HepG2 (cell line): ENCODE measurements around the gene TNKS1BP1. TPM values are rescaled to one million over a fixed set of nuclear protein-coding genes. Genes with fewer than 3 reads are reported as not detected.

Source experiments
- ATAC-seq: fragments of 200-7000 bp; cut with Tn5 transposase; 3 replicates; pipeline ENCODE4 v1.9.1; 2020; ENCODE audit warnings: mild to moderate bottlenecking, moderate library complexity
- BruUV-seq: library from RNA; stranded (reverse); fragments of 400-500 nt; replicated peaks from 2 replicates; lab custom pipeline; 2021; lab: Mats Ljungman, UMichigan
- CTCF ChIA-PET: fragments of 300-600 bp; formaldehyde crosslinking; extraction: SDS; loops from one replicate; lab custom pipeline; 2021; ENCODE audit warnings: low total read pairs, inconsistent platforms, low intra/inter-chr PET ratio; lab: Yijun Ruan, JAX
- POLR2A ChIA-PET: fragments of 350-600 bp; sonication (Branson Sonifier 250); formaldehyde crosslinking; loops from one replicate; lab custom pipeline; 2020; ENCODE audit warnings: antibody characterized with exemption, inconsistent platforms; lab: Yijun Ruan, JAX
- DNase-seq: peaks from one replicate; pipeline ENCODE4 v3.0.0-alpha.2; 2015; ENCODE audit warnings: low spot score
- FAIRE-seq: peaks from 3 replicates; lab custom pipeline; 2011; peaks lifted over from hg19 to GRCh38; lab: Jason Lieb, UNC
- H2AFZ ChIP-seq: one replicate; pipeline ENCODE4 v1.6.1; 2011; ENCODE audit warnings: low read length, inconsistent platforms
- H3K27ac ChIP-seq: fragments of 300-600 bp; 3 replicates; pipeline ENCODE4 v1.8.0; 2011; ENCODE audit warnings: mixed run types, mild to moderate bottlenecking, mixed read lengths, low read length, inconsistent platforms; ENCODE audit not compliant: insufficient read depth; ENCODE audit errors: extremely low read length
- H3K27me3 ChIP-seq, 2 experiments: fragments of 200-600 bp in 1 of 2; 2 replicates in 1 of 2; 3 replicates in 1 of 2; pipeline versions ENCODE4 v1.6.0 to v1.8.0; 2011; ENCODE audit warnings: low read length in 2 of 2, mild to moderate bottlenecking in 2 of 2, moderate library complexity in 2 of 2, inconsistent platforms in 1 of 2; ENCODE audit not compliant: insufficient read depth in 2 of 2, control insufficient read depth in 1 of 2
- H3K36me3 ChIP-seq, 2 experiments: fragments of 200-600 bp in 1 of 2; replicated peaks in 1 of 2; 2 replicates in 1 of 2; 3 replicates in 1 of 2; pipeline versions ENCODE4 v1.5.1 to v1.8.0; 2011; ENCODE audit warnings: low read length in 2 of 2, inconsistent platforms in 1 of 2; ENCODE audit not compliant: insufficient read depth in 2 of 2, control insufficient read depth in 1 of 2
- H3K4me1 ChIP-seq: 2 replicates; pipeline ENCODE4 v1.5.1; 2012; ENCODE audit warnings: low read length, inconsistent platforms; ENCODE audit not compliant: insufficient read depth
- H3K4me2 ChIP-seq: 2 replicates; pipeline ENCODE4 v1.6.0; 2011; ENCODE audit warnings: low read depth, low read length, inconsistent platforms
- H3K4me3 ChIP-seq, 3 experiments: fragments of 200-600 bp in 1 of 3; sonication (generic), shearing (Covaris generic) in 1 of 3; replicated peaks in 1 of 3; 2 replicates each; pipeline ENCODE4 v1.5.1; 2011 to 2016; ENCODE audit warnings: low read length in 3 of 3, inconsistent platforms in 2 of 3, low read depth in 2 of 3, mild to moderate bottlenecking in 2 of 3, control low read depth in 1 of 3, mixed read lengths in 1 of 3; ENCODE audit not compliant: insufficient read depth in 1 of 3
- H3K79me2 ChIP-seq: one replicate; pipeline ENCODE4 v1.6.1; 2011; ENCODE audit warnings: low read length, inconsistent platforms; ENCODE audit not compliant: insufficient read depth
- H3K9ac ChIP-seq: 2 replicates; pipeline ENCODE4 v1.6.0; 2011; ENCODE audit warnings: mild to moderate bottlenecking, low read depth, low read length, inconsistent platforms; ENCODE audit not compliant: insufficient read depth
- H3K9me3 ChIP-seq: 2 replicates; pipeline ENCODE4 v1.5.1; 2012; ENCODE audit warnings: mild to moderate bottlenecking, low read length
- H4K20me1 ChIP-seq: 2 replicates; pipeline ENCODE4 v1.6.0; 2011; ENCODE audit warnings: inconsistent platforms, mild to moderate bottlenecking, low read length, moderate library complexity; ENCODE audit not compliant: insufficient read depth
- GATAD1 ChIP-seq: IDR thresholded peaks from 2 replicates; pipeline ENCODE4 v1.6.1; 2016; ENCODE audit warnings: missing genetic modification reagents, missing compliant biosample characterization
- PCBP2 ChIP-seq: fragments of 200-400 bp; formaldehyde crosslinking; optimal IDR thresholded peaks from 2 replicates; pipeline ENCODE3; 2018; ENCODE audit warnings: low read length, low read depth; ENCODE audit not compliant: poor library complexity, severe bottlenecking
- PTBP1 ChIP-seq: fragments of 200-400 bp; formaldehyde crosslinking; IDR thresholded peaks from 2 replicates; pipeline ENCODE4 v1.6.1; 2018; ENCODE audit warnings: low read length, low read depth; ENCODE audit not compliant: poor library complexity, severe bottlenecking
- ZNF547 ChIP-seq: sonication (generic); formaldehyde crosslinking; IDR thresholded peaks from 2 replicates; pipeline ENCODE4 v1.5.1; 2020; ENCODE audit warnings: mild to moderate bottlenecking, missing genetic modification reagents
- ZNF549 ChIP-seq: sonication (generic); formaldehyde crosslinking; IDR thresholded peaks from 2 replicates; pipeline ENCODE4 v1.5.0; 2020; ENCODE audit warnings: missing genetic modification reagents
- ZNF776 ChIP-seq: sonication (generic); formaldehyde crosslinking; IDR thresholded peaks from 2 replicates; pipeline ENCODE4 v1.4.0; 2020; ENCODE audit warnings: mild to moderate bottlenecking, missing genetic modification reagents
- ZNF780A ChIP-seq: sonication (generic); formaldehyde crosslinking; IDR thresholded peaks from 2 replicates; pipeline ENCODE4 v1.8.0; 2022; ENCODE audit warnings: mild to moderate bottlenecking, missing genetic modification reagents, moderate library complexity
- ZNF816 ChIP-seq: sonication (generic); formaldehyde crosslinking; IDR thresholded peaks from 2 replicates; pipeline ENCODE4 v1.8.0; 2022; ENCODE audit warnings: missing genetic modification reagents, mild to moderate bottlenecking, borderline replicate concordance
- WGBS: methylation state at CpG from one replicate; pipeline ENCODE4 v1.1.6; 2017; ENCODE audit warnings: low lambda C conversion rate; 5-methylcytosine and 5-hydroxymethylcytosine counted together
- in situ Hi-C: cut with HindIII; loops from 2 replicates; pipeline ENCODE4 v1.10.0; 2017; ENCODE audit warnings: low pct_unique_long_range_greater_than_20kb; ENCODE audit not compliant: extremely low pct_ligation_motif_present
- intact Hi-C: fragments of 100-400 bp; cut with micrococcal nuclease; formaldehyde crosslinking; loops from one replicate; pipeline ENCODE4 v1.10.0; 2022; ENCODE audit not compliant: unreplicated experiment
- polyA plus RNA-seq, 8 experiments: library from polyadenylated mRNA; depleted of rRNA in 3 of 8; stranded (reverse) in 7 of 8; unstranded in 1 of 8; fragments of >200 nt; fragmentation: Illumina TruSeq in 4 of 8; extraction: Trizol in 4 of 8; gene quantifications; 2 replicates each; pipeline versions ENCODE4 v1.2.1 to v1.2.3, GENCODE V29; 2011 to 2016; ENCODE audit warnings: low read depth in 4 of 8, missing spikeins in 1 of 8, mixed read lengths in 1 of 8; ENCODE audit not compliant: insufficient read depth in 1 of 8
- total RNA-seq, 5 experiments: library from RNA; depleted of rRNA; stranded (reverse); fragments of >200 nt; fragmentation: Illumina TruSeq; extraction: Trizol; gene quantifications; 2 replicates each; pipeline ENCODE4 v1.2.3, GENCODE V29; 2016; ENCODE audit warnings: low read depth in 1 of 5

TNKS1BP1 gene
- total and polyA plus RNA-seq, 2 of the 13 experiments (the other 11 are each of a cell fraction or from before 2014, with no cell fraction given), result 13.7 to 15.0 TPM

DNA sequence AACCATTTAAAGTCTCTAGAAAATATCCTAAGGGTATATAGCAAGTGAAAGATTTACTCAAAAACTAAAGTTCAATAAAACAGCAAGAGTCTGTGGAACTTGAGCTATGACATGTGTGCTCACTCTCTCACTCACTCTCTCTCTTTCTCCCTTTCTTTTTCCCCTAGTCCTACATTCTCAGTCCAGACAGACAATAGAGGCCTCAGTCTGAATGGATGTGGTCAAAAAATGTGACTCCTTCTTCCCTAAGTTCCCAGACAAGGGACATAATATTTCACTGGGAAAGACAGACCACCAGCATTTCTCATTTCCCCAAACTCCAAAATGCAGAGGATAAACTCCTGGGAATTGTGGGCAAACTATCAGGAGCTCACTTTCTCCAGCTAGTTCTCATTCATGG lies 70.1 kb downstream of the TNKS1BP1 start:
- Histone ChIP-seq H4K20me1 (no peaks in the 10 kb centered on the region), H3K79me2 (no peaks in the 10 kb centered on the region), H3K4me1 (no peaks in the 10 kb centered on the region), H3K4me3 (no peak overlapping the region)
- POLR2A ChIA-PET, result no interaction called here
- no peak for TF ChIP-seq ZNF549 (CRISPR knock-in tag)
- TF ChIP-seq ZNF776 (CRISPR knock-in tag), result no peak
- TF ChIP-seq, all 625 proteins: peak for 0
- FAIRE-seq (no peak), DNase-seq (no peak), ATAC-seq (no peak)
- intact Hi-C loops, result no loop called here
- Histone ChIP-seq H3K27me3 (no peaks in the 10 kb centered on the region), H3K9ac (no peak overlapping the region), H3K36me3 (no peaks in the 10 kb centered on the region), H3K4me2 (no peak overlapping the region), H2AFZ (no peak overlapping the region), H3K27ac (no peak overlapping the region), H3K9me3 (no peaks in the 10 kb centered on the region)
- CTCF ChIA-PET, result no interaction called here
- in situ Hi-C loops, result loop anchor here (5.0 kb wide), 2 partner anchors 137 to 412 kb away; no protein-coding TSS in a partner anchor
- BruUV-seq, result no TSS peak

DNA sequence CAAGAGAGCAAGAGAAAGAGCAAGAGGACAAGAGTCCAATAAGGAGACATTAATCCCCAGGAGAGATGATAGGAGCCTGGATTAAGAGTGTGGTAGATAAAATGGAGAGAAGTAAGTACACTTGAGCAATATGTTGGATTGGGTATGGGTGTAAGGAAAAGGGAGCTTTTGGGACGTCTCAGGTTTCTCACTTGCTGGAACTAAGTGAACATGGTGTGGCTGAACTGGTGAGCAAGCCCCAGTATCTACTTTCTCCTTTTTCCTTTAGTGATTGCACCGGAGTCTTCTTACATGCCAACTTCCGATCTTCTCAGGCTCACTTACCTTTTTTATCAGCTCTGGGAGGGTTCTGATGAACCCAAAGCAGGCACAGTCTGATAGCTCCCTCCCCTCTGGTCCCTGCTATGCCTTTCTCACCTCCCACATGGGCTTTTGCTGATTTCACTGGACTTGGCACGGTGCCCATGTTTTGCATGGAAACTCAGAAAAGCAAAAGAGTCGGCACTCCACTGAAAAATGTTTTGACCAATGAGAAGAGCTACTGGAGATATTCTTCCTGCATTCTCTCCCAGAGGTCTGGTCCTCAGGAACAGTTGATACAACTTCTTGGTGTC lies 73.2 kb downstream of the TNKS1BP1 start:
- H3K4me1 ChIP-seq, result no peaks in the 10 kb centered on the region
- no peak overlapping the region for H2AFZ ChIP-seq
- no peaks in the 10 kb centered on the region for H3K27me3 ChIP-seq
- no peak overlapping the region for H3K27ac ChIP-seq
- DNase-seq, result no peak
- TF ChIP-seq GATAD1 (CRISPR knock-in tag) (no peak), PTBP1 (no peak), ZNF780A (CRISPR knock-in tag) (no peak), ZNF547 (CRISPR knock-in tag) (no peak), ZNF816 (CRISPR knock-in tag) (no peak), PCBP2 (no peak)
- no peaks in the 10 kb centered on the region for H3K79me2 ChIP-seq
- ChIA-PET CTCF (interaction anchor here (1.2 to 3.4 kb wide), 2 partner anchors 121 to 411 kb away, joined by 3 to 21 read pairs; no protein-coding TSS in a partner anchor), POLR2A (no interaction called here)
- H3K4me3 ChIP-seq, result no peak overlapping the region
- BruUV-seq, result no TSS peak
- no peaks in the 10 kb centered on the region for H3K36me3 ChIP-seq
- intact Hi-C loops (no loop called here), in situ Hi-C loops (loop anchor here (5.0 kb wide), 2 partner anchors 134 to 409 kb away; no protein-coding TSS in a partner anchor)
- H3K4me2 ChIP-seq, result no peak overlapping the region
- 0% methylated on average over 5 of the region's 5 CpGs for WGBS
- no peak for FAIRE-seq
- H3K9me3 ChIP-seq, result no peaks in the 10 kb centered on the region
- no peak for ATAC-seq
- H3K9ac ChIP-seq, result no peak overlapping the region
- H4K20me1 ChIP-seq, result no peaks in the 10 kb centered on the region
